Transverse colon (tissue), 4 donors: Measurements from ENCODE around the gene PALLD. TPM values are rescaled to one million over a fixed set of nuclear protein-coding genes. Genes with fewer than 3 reads are reported as not detected.

ENCODE experiments used
- DNase-seq: peaks from one replicate; pipeline ENCODE4 v3.0.0-alpha.2; 2019
- H3K27ac ChIP-seq, 4 donors: fragments of 200-600 bp; sonication (generic); 2 replicates each; pipeline ENCODE4 v1.5.1; 2016 to 2018; ENCODE audit warnings: inconsistent platforms in 4 of 4
- H3K27me3 ChIP-seq: fragments of 200-600 bp; sonication (generic); 2 replicates; pipeline ENCODE4 v1.5.1; 2017; ENCODE audit warnings: inconsistent platforms
- H3K36me3 ChIP-seq, 4 donors: fragments of 200-600 bp; sonication (generic); 2 replicates each; pipeline ENCODE4 v1.5.1; 2017 to 2019; ENCODE audit warnings: inconsistent platforms in 4 of 4
- H3K4me1 ChIP-seq, 4 donors: fragments of 200-600 bp; sonication (generic); 2 replicates each; pipeline ENCODE4 v1.5.1; 2017 to 2020; ENCODE audit warnings: inconsistent platforms in 4 of 4
- H3K4me3 ChIP-seq, 4 donors: fragments of 200-600 bp; sonication (generic); 1 replicate in 1 of 4; 2 replicates in 3 of 4; pipeline versions ENCODE4 v1.5.1 to v1.6.1; 2017 to 2019; ENCODE audit warnings: inconsistent platforms in 4 of 4
- H3K9me3 ChIP-seq, 2 donors: fragments of 200-600 bp; sonication (generic); 2 replicates each; pipeline ENCODE4 v1.5.1; 2017 to 2019; ENCODE audit warnings: inconsistent platforms in 2 of 2
- CTCF ChIP-seq, 5 experiments: fragments of 200-600 bp in 3 of 5; fragments of 450-650 bp in 2 of 5; sonication (generic) in 3 of 5; IDR thresholded peaks; 1 replicate in 2 of 5; 2 replicates in 3 of 5; pipeline ENCODE4 v1.5.1; 2016 to 2017; ENCODE audit warnings: antibody characterized with exemption in 5 of 5, inconsistent platforms in 3 of 5, mild to moderate bottlenecking in 2 of 5, moderate library complexity in 1 of 5
- EP300 ChIP-seq: sonication (generic); formaldehyde crosslinking; IDR thresholded peaks from one replicate; pipeline ENCODE4 v1.6.1; 2017; ENCODE audit warnings: antibody characterized with exemption, low read depth
- POLR2A ChIP-seq: fragments of 450-650 bp; IDR thresholded peaks from one replicate; pipeline ENCODE4 v1.6.1; 2016; ENCODE audit warnings: antibody characterized with exemption, mild to moderate bottlenecking, moderate library complexity
- POLR2AphosphoS5 ChIP-seq, 3 donors: sonication (generic); formaldehyde crosslinking; IDR thresholded peaks; one replicate each; pipeline ENCODE4 v1.6.1; 2016; ENCODE audit warnings: antibody characterized with exemption in 3 of 3
- WGBS, 2 donors: methylation state at CpG; one replicate each; pipeline ENCODE4 v1.1.5; 2018; ENCODE audit warnings: low coverage in 1 of 2; 5-methylcytosine and 5-hydroxymethylcytosine counted together
- in situ Hi-C, 4 donors: fragments of 200-750 bp; cut with MboI; loops; one replicate each; pipeline versions ENCODE4 v1.15.0 to v1.15.1; 2017; ENCODE audit warnings: low sequenced_read_pairs in 3 of 4, low pct_ligation_motif_present in 1 of 4, low pct_unique_long_range_greater_than_20kb in 1 of 4
- intact Hi-C: fragments of 100-400 bp; cut with DNase I; formaldehyde crosslinking; loops from one replicate; pipeline ENCODE4 v1.15.1; 2023; ENCODE audit warnings: low total_unique reads
- total RNA-seq, 4 donors: library from RNA; depleted of rRNA; stranded (reverse); fragments of >200 nt; gene quantifications; one replicate each; pipeline ENCODE4 v1.1.0, GENCODE V29; 2016

PALLD gene
- total RNA-seq, 4 donors from 2014 or later = 230 to 309 (median 278) TPM

- Histone ChIP-seq H3K27me3 (no peaks in the 10 kb centered on the region), H3K4me3 (no peak overlapping the region), H3K4me1 (no peaks in the 10 kb centered on the region), H3K36me3 (no peaks in the 10 kb centered on the region), H3K9me3 (no peaks in the 10 kb centered on the region), H3K27ac (no peak overlapping the region)
- intact Hi-C loops (no loop called here), in situ Hi-C loops (loop anchor here in 1 of 4 donors (25.0 kb wide), 1 partner anchor 177 kb away; the partner anchor contains the start of gene DDX60)
- DNase-seq = no peak
- 72% methylated on average over 3 of the region's 3 CpGs; no CpG with 5 or more reads in 1 of the 2 donors for WGBS, 2 donors
- TF ChIP-seq EP300 (no peak), CTCF (IDR thresholded peaks at IDR 0.05) (no peak), POLR2AphosphoS5 (IDR thresholded peaks at IDR 0.05) (no peak), POLR2A (no peak)
Observed at GRCh38 chr4:168488869-168489274, 8.0 kb upstream of the PALLD start.

- Histone ChIP-seq H3K27ac (no peak overlapping the region), H3K4me1 (no peaks in the 10 kb centered on the region), H3K36me3 (no peaks in the 10 kb centered on the region), H3K9me3 (no peaks in the 10 kb centered on the region), H3K4me3 (no peak overlapping the region), H3K27me3 (no peaks in the 10 kb centered on the region)
- TF ChIP-seq EP300 = no peak
- no peak for DNase-seq
- in situ Hi-C loops (loop anchor here in 1 of 4 donors (25.0 kb wide), 1 partner anchor 177 kb away; the partner anchor contains the start of gene DDX60), intact Hi-C loops (no loop called here)
- 90 to 93% methylated on average over 1 of the region's 1 CpG for WGBS, 2 donors
Observed at GRCh38 chr4:168489616-168490015, 7.2 kb upstream of the PALLD start.

GRCh38 chr4:168490711-168491110 lies 6.1 kb upstream of the PALLD start:
- intact Hi-C loops = no loop called here
- in situ Hi-C loops = loop anchor here in 1 of 4 donors (25.0 kb wide), 1 partner anchor 178 kb away; the partner anchor contains the start of gene DDX60

GRCh38 chr4:168491563-168491962 lies 5.3 kb upstream of the PALLD start:
- no peaks in the 10 kb centered on the region for H3K4me1 ChIP-seq
- no peaks in the 10 kb centered on the region for H3K36me3 ChIP-seq
- no peak overlapping the region for H3K27ac ChIP-seq
- no peak for TF ChIP-seq CTCF (IDR thresholded peaks at IDR 0.05)
- TF ChIP-seq POLR2A = no peak
- no peak for TF ChIP-seq EP300
- no peak overlapping the region for H3K4me3 ChIP-seq
- DNase-seq = no peak
- no peaks in the 10 kb centered on the region for H3K9me3 ChIP-seq
- in situ Hi-C loops = loop anchor here in 1 of 4 donors (25.0 kb wide), 1 partner anchor 179 kb away; the partner anchor contains the start of gene DDX60
- no peaks in the 10 kb centered on the region for H3K27me3 ChIP-seq
- WGBS, 2 donors = 86% methylated on average over 2 of the region's 2 CpGs
- intact Hi-C loops = no loop called here

More at GRCh38 chr4:168490711-168491110, 6.1 kb upstream of the PALLD start:
- H3K36me3 ChIP-seq = no peaks in the 10 kb centered on the region
- H3K27me3 ChIP-seq = no peaks in the 10 kb centered on the region
- 86 to 92% methylated on average over 2 of the region's 2 CpGs for WGBS, 2 donors
- TF ChIP-seq EP300 (no peak), POLR2AphosphoS5 (IDR thresholded peaks at IDR 0.05) (no peak), POLR2A (no peak), CTCF (IDR thresholded peaks at IDR 0.05) (no peak)
- DNase-seq = no peak
- no peak overlapping the region for H3K4me3 ChIP-seq
- no peaks in the 10 kb centered on the region for H3K4me1 ChIP-seq
- no peaks in the 10 kb centered on the region for H3K9me3 ChIP-seq
- H3K27ac ChIP-seq = no peak overlapping the region

- Histone ChIP-seq H3K9me3 (no peaks in the 10 kb centered on the region), H3K4me3 (no peak overlapping the region), H3K27ac (no peak overlapping the region), H3K36me3 (no peaks in the 10 kb centered on the region), H3K4me1 (peaks cover 0 to 7% (median 2%) of the 10 kb centered on the region in 4 donors), H3K27me3 (no peaks in the 10 kb centered on the region)
- in situ Hi-C loops (loop anchor here in 1 of 4 donors (25.0 kb wide), 1 partner anchor 186 kb away; the partner anchor contains the start of gene DDX60), intact Hi-C loops (no loop called here)
- no peak for DNase-seq
- TF ChIP-seq POLR2A (no peak), EP300 (no peak), CTCF (IDR thresholded peaks at IDR 0.05) (no peak), POLR2AphosphoS5 (IDR thresholded peaks at IDR 0.05) (no peak)
Observed at GRCh38 chr4:168498251-168498650, 1.4 kb downstream of the PALLD start.
